GM12873 (cell line): Measurements from ENCODE around the gene NDRG3.

Experiments used
- CTCF ChIP-seq: IDR thresholded peaks from 2 replicates; pipeline ENCODE4 v1.5.1; 2012; ENCODE audit warnings: low read depth, mild to moderate bottlenecking, moderate library complexity, low read length, control low read depth; ENCODE audit not compliant: insufficient read depth; ENCODE audit errors: missing control alignments

NDRG3 gene

GRCh38 chr20:36632147-36632486 lies 113.8 kb downstream of the NDRG3 start:
- no peak for TF ChIP-seq CTCF

- no peak for TF ChIP-seq CTCF
Observed at GRCh38 chr20:36631646-36632045, 114.2 kb downstream of the NDRG3 start.

- TF ChIP-seq CTCF = no peak
Observed at GRCh38 chr20:36629719-36630681, 115.9 kb downstream of the NDRG3 start.

- TF ChIP-seq CTCF = no peak
Observed at GRCh38 chr20:36628076-36628475, 117.8 kb downstream of the NDRG3 start.

GRCh38 chr20:36624944-36625324 lies 121.0 kb downstream of the NDRG3 start:
- TF ChIP-seq CTCF = no peak

- no peak for TF ChIP-seq CTCF
Observed at GRCh38 chr20:36624068-36624943, 121.6 kb downstream of the NDRG3 start.

GRCh38 chr20:36623444-36623843 lies 122.4 kb downstream of the NDRG3 start:
- TF ChIP-seq CTCF = no peak
